GM19025 (cell line): Measurements from ENCODE around the gene FAM135A.
A peak's percentile ranks its signal among the peaks of the same experiment; 100 is the strongest.
"Not testable (repeated sequence)": the region's sequence is repeated elsewhere in the genome, so short reads cannot be mapped to it uniquely, and the experiment has no call there.

Experiments used
- ATAC-seq: cut with Tn5 transposase; IDR thresholded peaks from one replicate; pipeline ENCODE4 v1.9.1; 2021; ENCODE audit warnings: mild to moderate bottlenecking, low read depth, moderate library complexity; ENCODE audit not compliant: unreplicated experiment

The FAM135A gene

DNA sequence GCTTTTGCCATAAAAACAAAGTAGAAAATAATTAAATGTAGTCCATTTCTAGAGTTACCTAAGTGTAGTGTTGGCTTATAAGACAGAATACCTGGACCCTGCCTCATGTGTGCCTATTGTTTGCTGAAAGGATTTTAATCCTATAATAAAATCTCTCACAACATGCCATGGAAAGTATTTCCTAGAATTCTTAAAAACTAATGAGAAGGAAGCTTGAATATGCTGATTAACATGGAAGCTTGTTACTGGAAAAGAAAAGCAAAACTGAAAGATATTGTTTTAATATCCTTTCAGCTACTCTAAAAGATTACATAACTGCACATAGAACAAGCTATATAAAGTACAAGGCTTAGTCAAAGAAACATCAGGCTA is 18.0 kb upstream of the FAM135A start:
- no peak for ATAC-seq

DNA sequence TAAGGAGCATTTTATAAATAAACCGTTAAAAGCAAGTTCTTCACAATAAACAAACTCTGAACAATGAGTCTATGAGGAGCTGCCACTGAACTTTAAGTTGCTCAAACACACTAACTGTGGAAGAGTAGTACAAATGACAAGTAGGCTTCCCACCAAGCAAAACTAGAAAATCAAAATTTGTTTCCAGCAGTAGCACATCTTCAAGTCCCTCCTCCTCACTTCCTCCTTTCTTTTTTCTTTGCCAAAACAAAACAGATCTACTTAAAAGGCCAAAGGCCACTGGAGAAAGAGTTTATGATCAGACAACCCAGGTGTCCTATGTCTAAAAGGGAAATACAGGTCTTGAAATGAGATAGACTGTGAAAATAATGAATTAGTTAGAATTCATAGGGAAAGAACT is 17.1 kb upstream of the FAM135A start:
- no peak for ATAC-seq

DNA sequence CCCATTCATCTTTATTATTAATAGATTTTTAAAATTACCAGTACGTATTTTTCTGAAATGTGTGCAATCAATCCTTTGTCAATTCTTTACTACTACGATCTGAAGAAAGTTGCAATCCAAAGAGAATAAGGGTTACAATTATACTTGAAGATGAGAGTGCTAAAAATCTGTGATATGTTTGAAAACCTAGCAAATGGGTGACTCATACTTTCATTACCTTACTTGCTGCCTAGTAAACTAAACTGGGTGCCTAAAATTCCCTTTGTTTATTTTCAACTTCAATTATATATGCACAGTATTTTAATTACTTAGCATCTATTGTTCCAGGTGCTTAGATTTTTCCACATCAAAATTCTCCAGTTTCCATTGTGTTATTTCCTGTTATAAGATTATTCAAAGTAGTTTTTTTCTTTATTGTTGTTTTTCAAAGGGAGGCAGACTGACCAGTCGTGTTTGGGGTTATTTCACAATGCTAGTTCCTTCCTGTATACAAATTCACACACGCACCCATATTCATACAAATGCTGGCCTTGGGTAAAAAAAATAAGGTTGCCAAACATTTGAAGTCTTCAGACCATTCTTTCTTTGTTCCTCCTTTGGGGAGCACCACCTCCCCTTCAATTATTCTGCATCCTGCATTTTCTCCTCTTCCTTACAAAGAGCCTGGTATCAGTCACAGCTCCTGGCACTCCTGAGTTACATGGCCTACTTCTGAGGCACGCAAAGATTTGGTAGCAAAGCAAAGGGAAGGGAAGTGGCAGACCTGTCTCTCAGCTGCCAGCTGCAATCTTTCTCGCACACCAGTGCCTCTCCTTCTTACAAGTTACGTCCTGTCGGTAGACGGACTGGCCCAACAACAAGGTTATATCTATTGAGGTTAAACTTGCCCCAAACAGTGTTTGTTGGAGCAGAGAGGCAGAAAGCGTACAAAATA is 16.2 kb upstream of the FAM135A start:
- no peak for ATAC-seq

DNA sequence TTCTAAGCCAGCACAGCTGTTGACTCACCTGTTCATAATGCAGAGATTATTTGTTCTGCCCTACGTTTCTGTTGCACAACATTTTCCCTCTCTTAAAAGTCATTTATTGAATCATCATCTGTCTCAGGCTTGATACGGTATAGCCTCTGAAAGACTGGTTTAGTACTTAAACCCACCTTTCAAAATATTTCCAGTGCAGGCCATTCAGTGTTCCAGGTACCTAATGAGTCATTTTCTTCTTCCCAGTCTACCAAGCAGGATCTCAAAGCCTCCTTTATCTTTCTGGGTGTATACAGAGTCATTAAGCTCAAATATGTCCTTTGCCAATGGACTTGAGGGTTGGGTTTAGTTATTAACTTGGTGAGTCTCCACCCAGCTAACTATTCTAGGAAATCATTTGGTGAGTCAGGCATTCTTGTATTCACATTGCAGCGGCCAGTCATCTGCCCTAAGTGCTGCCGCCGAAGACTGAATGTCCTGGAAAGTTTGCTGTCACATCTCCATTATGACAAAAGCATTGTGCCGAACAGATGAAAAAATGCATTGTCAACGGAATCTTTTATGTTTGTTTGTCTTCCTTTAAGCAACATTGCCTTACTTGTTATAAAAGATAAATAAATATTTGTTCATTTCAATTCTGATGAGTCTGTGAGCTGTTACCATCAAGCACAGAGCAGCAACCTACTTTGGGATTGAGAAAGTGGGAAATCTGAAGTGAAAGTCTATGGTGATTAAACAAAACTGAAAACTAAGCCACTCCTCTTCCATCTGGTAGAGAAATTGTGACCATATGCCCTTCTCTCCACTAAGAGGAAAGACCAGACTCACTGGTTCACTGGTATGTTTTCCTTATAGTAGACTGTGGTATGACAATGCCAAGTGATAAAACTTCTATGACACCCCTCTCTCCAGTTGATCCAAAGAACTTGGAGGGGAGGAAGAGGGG is 14.3 kb upstream of the FAM135A start:
- ATAC-seq: peak; percentile 39

DNA sequence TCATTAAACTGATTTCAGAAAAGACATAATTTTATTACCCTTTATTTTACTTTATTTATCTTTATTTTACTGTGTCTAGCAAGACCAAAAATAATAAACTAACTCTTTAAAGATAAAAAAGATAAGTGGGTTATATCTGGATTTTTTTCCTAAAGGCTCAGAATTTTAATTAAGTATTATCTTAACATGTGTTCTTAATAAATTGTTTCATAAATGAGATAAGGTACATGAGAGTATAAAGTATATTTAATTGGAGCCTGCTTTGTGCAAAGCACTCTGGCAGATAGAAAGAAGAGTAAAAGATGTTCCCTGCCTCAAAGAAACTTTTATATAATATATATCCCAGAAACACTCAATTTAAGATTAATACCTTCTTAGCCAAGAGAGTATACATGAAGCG is 8.7 kb upstream of the FAM135A start:
- ATAC-seq: no peak

DNA sequence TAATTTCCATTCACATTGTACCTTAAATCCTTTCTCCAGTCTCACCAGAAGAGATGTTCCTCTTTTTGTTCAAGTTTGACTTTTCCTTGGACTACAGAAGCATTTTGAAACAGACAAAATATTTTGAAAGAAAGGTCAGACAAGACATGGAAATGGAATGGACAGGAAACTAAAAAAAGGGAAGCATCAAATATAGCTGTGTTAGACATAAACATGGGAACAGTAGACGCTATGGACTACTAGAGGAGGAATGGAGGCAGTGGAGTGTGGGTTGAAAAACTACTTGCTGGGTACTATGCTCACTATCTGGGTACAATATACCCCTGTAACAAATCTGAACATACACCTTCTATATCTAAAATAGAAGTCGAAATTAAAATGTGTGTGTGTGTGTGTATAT is 4.1 kb upstream of the FAM135A start:
- no peak for ATAC-seq

DNA sequence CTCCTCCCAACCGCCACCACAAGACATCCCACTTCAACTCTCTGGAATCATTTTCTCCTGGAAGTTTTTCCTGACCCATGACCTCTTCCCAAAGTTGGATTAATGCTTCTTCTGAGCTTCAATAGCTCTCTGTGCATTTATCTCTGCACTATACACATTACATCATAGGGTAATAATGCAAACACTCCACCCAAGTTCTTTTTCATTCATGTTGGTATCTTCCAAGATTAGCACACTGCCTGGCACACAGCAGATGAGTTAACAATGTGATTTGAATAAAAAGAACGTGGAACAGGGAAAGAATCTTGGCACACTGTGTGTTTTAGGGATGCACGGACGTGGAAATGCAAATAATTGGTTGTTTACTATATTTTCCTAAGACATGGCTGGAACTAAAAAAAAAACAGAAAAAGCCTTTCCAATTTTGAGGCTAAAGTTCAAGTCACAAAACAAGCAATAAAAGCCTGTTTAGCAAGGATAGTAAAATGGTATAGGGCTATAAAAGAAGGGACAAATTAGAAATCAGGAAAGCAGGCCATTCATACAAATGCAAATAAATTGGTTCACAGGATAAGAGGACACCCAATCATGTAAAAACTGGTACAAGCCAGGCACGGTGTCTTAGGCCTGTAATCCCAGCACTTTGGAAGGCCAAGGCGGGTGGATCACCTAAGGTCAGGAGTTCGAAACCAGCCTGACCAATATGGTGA is 1.6 kb upstream of the FAM135A start:
- no peak for ATAC-seq

DNA sequence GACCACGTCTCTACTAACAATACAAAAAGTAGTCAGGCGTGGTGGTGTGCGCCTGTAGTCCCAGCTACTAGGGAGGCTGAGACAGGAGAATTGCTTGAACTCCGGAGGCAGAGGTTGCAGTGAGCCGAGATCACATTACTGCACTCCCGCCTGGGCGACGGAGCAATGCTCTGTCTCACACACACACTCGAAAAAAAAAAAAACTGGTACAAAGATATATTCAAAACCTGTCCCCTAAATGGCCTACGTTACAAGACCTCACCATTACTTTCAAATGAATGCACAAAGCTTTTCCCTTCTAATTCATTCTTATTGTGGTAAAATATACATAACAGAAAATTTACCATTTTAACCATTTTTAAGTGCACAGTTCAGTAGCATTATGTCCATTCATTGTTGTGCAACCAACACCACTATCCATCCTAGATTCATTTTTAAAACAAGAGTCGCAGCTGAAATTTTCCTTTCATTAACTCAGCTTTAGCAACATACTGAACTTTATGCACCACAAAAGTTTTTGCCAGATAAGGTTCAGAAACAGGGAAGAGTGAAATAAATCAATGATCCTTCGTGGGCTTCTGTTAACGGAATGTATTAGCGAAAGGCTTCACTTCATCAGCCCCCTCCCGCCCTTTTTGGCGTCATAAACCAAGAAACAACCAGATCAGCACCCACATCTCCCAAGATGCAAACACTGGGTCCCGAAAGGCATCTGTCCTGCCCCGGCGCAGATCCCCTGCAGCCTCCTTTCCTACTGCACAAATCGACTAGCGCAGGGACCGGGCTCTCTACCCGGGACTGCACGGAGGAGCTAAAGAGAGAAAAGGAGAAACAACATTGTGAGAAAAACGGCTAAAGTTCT is 825 bp upstream of the FAM135A start:
- peak; percentile 20 for ATAC-seq

DNA sequence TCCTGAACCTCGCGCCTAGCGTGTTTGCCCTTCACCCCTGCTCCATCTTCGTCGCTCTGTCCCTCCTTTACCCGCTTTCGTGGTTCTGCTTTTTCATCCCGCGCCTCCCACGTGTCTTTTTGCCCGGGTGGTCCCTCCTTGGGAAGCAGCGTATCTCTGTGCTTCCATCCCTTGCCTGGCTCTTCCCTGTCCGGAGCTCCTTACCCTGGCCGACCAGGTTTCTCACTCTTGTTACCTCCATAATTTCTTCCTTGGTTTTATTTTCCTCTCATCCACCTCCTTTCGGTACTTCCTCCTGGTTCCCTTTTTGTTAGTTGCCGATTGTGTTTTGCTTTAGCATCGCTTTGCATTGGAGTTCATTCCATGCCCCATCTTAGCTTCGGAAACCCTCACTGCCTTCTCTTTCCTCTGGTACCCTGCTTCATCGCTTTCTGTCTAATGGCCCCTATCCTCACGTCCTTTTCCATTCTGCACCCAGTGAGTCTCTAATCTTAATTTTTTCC is 735 bp downstream of the FAM135A start:
- no peak for ATAC-seq

DNA sequence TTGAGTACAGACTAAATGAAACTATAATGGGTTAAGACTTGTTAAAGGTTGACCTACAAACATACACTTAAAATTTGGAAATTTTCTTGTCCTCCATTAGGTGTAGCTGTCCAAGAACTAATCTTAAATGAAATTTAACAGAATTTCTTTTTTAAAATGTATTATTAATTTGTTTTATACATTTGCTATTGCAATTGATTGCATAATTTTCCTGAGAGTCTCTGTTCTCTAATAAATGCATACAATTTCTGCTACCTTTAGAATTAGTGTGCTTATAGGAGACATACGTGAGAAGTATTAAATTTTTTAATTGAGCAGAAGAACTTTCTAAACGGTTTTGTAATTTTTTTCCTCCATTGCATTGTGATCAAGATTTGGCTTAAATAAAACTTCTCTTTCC is 1.5 kb downstream of the FAM135A start:
- no peak for ATAC-seq

DNA sequence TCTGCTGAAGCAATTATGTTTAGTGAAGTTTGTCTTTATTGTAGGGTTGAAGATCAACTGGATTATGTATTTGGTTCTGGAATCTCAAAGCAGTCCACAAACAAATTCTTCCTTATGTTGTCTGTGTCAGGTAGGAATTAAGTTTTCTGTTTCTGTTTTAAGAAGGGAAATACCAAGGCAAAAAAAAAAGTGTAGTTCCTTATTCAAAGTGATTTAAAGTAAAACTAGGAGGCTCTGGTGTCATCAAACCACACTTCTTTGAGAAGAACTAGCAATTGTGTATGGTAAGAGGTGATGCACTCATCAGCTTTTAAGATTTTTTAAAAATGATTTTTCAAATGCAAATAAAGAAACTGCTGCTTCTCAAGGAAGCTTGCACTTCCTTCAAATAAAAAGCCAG is 1.9 kb downstream of the FAM135A start:
- ATAC-seq: no peak

DNA sequence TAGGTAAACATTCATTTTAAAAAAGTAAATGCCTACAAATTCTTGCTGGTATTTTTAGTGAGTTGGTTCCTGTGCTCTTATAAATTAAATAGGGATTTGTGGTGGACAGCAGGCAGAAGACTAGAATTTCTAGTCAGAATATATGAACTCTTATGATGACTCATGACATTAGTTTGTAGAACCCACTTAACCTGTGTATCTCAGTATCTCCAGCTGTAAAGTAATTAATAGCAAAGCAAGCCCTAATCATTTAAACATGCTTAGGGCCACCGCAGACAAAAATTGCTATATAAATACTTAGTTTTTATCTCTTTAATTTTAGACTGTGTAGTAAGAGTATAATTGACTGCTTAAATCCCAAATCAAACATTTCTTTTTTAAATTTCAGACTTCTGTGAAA is 2.4 kb downstream of the FAM135A start:
- ATAC-seq: no peak

DNA sequence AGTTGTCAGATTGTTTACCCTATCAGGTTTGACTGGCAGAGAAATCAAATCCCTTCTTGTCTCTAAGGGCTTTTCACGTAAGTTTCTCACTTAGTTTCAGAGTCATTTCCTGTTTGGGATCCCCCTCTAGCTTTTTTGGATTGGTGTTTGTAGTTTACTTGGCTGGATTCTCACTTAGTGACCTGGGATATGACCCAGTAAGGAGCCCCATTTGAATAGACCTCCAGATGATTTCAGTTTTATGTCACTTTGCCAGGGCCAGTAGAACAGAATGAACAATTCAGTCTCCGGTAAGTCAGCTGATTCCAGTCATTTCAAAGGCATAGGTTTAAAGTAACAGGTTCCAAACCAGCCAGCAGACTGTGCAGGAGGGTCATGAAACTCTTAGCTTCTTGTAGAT is 8.2 kb downstream of the FAM135A start:
- no peak for ATAC-seq

DNA sequence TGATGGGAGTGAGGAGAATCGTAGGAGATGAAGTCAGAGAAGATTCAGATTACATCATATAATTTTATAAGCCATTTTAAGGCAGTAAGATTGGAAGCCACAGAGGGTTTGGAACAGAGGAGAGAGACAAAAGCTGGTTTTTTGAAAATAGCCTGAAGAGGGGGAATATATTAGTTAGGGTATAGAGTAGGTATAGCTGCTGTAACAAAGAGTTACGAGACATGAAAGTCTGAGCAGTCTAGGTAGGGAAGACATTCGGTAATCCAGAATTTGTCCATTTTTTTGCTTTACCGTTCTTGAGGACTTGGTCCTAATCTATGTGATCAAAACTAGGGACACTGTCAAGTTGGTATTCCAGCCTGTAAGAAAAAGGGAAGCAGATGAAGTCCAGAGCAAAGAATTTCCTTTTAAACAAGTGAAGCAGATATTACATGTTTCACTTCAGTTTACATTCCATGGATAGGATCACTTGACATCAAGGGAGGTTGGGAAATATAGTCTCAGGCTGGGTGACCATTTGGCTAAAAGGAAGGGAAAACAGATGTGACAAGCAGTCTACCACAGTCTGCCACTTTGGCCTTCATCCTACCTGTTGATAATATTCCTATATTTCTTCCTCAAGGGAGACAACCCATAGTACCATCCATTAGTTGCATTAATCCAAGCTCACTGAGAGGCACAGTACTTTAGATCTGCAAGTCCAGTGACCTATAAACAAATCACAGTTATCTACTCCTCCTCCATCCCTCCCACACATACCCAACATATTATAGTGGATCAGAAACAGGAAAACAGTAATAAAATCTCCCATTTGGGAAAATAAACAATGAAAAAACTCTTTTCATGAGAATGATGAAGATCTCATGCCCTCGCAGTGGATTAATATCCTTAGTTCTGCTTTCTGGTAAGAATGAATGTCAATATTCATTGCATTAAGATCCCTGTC is 10.2 kb downstream of the FAM135A start:
- ATAC-seq: no peak

DNA sequence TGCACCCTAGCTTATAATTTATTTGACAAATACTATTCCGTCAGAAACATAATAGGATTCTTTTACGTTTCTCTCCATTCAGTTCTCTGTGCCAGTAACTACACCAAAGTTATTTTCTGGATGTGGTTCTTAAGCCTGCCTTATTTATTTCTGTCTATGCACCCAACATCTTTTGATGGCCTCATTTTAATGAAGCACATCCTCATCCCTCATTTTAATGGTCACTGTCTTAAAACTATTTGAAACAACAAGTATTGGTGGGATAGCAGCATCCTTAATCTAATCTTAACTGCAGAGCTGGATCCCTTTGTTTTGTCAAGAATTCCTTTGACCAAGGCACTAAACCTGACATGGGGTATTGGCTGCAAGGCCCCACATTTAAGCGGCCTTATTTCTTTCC is 11.0 kb downstream of the FAM135A start:
- ATAC-seq: no peak

DNA sequence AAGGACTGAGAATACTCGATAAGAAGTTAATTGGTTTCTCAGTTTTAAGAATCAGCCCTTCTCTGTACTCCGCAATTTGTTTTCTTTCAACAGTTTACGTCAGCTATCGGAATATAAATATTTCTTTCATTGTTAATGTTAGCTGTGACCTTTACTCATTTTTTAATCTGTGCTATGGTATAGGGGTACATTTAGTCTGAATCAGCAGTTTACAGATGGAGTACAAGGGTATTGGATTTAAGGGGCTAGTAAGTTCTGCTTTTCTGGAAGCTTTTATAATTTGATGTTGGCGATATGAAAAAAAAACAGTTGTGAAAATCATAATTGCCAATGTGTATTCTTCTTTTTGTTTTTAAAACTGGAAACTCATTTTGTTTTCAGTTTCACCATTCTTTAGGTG is 23.0 kb downstream of the FAM135A start:
- ATAC-seq: no peak

DNA sequence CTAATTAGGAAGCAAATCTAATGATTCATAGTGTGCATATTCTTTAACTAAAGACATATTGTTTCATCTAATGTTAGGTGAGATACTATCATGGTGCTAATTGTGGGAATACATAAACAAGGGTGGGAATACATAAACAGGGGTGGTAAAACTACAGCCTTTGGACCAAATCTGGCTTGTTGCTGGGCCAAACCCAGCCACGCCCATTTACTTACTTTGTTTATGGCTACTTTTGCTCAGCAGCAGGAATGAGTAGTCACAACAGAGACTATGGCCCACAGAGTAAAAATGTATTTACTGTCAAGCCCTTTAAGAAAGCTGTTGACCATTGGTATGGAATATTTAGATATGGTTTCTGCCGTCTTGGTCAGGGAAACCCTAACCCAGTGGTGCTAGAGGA is 31.7 kb downstream of the FAM135A start:
- no peak for ATAC-seq

DNA sequence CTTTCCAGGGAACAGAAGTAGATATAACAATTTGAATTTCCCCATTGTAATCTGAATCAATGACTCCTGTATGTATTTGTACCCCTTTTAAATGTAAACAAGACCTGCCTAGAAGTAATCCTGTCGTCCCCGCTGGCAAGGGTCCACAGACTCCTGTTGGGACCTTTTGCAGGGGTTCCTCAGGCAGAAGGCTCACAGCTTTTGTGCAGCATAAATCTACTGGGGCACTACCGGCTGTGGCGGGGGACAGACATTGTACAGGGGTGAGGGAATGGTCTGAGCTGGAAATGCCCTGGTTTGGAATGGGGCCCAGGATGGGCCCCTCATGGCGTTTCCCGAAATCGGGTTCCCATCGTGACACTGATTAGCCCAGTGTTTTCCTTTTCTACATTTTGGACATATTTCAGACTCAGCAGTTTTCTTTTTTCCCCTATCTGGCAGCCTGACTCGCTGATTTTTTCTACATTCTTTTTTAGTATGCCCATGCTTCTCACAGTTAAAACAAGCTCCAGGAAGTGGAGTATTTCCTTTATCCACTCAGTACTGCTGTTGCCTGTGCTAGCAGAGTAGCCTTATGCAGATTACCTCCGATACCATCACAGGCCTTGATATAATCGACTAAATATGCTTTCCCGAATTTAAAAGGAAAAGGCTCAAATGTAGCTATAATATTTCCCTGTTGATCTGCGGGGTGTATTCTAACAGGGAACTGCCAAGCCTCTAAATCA is 34.2 kb downstream of the FAM135A start:
- not testable (repeated sequence) for ATAC-seq
